Endometrium (tissue), 2 donors: ENCODE measurements around the gene SPDYE4.

ENCODE experiments used
- FAIRE-seq: peaks from 2 replicates; lab custom pipeline; 2012; peaks lifted over from hg19 to GRCh38; lab: Jason Lieb, UNC
- donor health status: control.
- donor health status: control.

The SPDYE4 gene

DNA sequence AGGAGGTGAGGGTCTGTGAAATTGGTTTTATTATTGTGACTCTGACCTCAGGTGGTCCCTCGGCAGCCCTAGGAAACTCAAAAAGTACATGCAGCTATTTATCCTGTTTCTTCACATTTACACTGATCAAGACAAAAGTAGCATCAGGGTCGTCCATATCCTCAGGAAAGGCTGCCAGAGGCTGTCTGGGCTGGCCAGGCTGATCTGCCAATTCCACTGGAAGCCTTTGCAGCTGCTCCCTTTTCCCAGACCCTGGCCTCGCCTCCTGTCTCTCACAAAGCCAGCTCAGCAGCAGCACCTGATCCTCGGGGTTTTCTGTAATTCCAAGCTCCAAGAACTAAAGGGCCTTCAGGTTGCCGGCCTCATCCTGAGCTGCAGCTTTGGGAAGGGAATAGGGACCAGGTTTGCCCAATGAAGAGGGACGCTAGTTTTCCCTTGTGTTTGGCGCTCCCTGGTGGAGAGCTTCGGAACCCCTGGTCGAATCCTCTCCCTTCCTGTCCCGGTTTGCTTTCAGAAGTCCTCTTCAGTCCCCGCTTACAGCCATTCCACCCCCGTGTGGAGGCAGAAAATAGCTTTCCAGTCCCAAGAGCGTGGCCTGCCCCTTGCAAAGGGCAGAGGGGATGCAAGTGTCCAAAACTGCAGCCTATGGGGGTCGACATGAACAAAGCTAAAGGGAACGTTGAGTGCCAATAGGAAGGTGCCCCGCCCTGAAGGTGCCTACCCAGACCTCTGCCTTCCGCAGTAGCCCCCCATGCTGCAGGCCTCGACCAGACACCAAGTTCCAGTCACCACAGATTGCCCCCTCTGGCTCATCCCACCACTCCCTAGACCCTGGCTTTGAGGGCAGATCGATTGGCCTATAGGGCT, 27.4 kb upstream of the SPDYE4 start:
- no peak for FAIRE-seq

GRCh38 chr17:8782176-8782575, 23.8 kb upstream of the SPDYE4 start:
- FAIRE-seq: no peak

DNA sequence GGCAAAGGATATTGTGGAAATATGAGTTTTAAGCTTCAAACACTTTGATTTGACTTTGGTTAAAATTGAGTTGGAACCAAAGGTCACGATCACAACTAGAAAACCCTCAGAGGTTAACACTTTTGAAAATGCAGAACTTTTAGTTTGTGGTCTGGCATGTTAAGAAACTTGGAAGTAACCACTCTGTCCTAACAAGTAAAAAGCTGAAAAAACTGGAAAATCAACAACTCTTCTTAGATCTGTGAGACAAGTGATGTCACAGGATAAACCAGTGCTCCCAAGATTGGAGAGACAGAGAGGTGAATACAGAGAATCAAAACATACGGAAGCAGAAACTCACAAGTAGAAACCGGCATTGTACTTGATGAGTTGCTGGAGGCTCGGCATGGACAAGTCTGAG, 23.4 kb upstream of the SPDYE4 start:
- FAIRE-seq: no peak

DNA sequence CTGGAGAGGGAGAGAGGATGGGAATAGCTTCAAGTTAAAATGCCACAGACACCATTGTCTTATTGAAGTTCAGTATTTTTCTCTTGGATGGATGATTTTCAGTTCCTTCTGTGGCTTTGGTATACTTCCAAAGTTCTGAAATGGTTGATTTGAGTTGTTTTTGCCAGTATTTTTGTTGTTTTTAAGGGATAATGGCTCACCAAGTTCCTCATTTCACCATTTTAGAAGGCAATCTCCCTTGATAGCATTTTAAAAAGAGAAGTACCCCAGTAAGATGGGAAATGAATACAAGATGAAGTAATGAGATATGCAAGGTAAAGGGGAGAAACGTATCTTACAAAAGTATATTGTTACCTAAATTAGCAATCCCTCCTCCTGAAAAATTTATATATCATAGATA, 18.5 kb upstream of the SPDYE4 start:
- FAIRE-seq: no peak

DNA sequence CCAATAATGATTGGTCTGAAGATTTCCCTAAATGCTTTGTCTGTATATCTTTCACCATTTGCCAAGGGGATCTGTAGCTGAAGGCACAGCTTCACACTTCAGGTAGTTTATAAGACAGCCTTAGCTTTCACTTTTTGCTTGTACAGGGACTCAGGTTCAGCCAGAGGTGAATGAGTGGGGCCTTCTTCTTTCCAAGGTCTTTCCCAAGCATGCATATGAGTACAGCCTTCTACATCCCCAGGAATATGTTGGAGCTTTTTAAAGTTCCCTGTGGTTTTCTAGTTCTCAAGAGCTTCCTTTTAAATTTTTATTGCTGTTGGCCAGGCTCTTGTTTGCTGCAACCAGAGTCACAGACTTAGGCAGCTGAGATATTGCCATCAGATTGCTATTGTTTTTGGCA, 17.9 kb upstream of the SPDYE4 start:
- no peak for FAIRE-seq

DNA sequence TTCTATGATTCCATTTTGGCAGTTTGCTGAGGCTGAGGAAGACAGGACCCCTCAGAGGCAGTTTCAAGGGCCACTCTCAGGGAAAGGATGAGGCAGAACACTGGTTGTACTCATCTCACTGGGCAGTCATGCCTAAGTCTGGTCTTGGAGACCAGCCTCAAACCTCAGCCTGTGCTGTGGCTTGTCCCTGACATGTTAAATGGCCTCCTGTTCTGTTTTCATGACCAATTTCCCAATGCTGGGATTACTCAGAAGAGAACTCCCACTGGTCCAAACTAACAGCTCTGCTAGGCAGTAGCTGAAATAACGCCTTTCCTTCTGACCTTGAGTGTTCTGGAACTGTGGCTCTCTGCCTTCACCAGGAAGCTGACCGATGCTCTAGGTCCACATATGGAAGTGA, 8.4 kb upstream of the SPDYE4 start:
- FAIRE-seq: no peak

- no peak for FAIRE-seq
Observed at GRCh38 chr17:8762012-8762411, 3.7 kb upstream of the SPDYE4 start.

DNA sequence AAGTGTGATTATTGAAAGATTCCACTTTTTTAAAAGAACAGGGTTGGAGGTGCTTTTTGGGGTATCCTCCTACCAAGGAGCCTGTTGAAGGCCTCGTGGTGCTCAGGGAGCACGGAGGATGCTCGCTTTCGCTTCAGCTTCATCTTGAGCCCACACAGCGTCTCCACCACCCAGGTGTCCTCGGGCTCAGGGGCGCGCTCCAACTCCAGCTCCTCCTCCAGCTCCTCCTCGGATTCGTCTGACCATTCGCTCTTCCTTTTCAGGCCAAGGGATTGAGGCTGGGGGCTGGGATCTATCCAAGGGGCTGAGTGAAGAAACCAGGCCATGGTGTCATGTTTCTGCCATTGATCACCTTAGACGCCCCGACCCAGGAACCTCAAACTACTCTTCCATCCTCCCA, 1.2 kb downstream of the SPDYE4 start:
- no peak for FAIRE-seq

- FAIRE-seq: no peak
Observed at GRCh38 chr17:8755590-8756255, 2.6 kb downstream of the SPDYE4 start.

DNA sequence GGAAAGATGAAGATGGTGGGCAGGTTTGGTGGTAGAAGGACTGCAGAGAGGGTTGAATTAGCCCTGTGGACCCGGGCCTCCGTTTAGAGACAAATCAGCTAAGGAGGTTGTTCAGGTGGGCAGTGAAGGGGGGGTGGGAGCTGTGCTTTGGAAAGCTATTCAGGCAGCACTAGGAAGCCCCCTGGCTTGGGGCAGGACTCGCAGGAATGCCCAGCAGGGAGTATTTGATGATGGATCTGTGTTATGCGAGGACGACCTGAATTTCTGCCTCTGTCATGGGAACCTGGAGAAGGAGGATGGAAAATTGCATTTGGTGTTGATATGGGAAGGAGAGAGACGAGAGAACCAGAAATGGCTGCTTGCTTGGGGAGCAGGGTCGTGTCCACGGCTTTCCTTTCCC, 3.5 kb downstream of the SPDYE4 start:
- no peak for FAIRE-seq

- no peak for FAIRE-seq
Observed at GRCh38 chr17:8753976-8754440, 4.3 kb downstream of the SPDYE4 start.

GRCh38 chr17:8753136-8753975, 5.0 kb downstream of the SPDYE4 start:
- no peak for FAIRE-seq

DNA sequence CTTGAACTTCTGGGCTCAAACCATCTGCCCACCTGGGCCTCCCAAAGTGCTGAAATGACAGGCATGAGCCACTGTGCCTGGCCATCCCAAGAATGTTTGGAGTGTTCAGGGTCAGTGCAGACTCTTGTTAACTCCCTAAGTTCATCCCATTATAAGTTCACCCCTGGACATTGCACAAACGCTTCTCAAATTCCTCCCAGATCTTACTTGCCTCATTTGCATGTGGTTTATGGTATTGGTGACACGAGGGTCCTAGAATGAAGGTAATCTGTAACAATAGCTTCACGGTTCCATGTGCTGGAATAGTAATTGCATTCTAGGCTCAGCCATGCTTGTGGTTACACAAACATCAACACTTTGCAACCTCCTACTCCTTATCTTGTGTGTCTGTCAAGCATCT, 8.7 kb downstream of the SPDYE4 start:
- no peak for FAIRE-seq

- FAIRE-seq: no peak
Observed at GRCh38 chr17:8747742-8748141, 10.6 kb downstream of the SPDYE4 start.

DNA sequence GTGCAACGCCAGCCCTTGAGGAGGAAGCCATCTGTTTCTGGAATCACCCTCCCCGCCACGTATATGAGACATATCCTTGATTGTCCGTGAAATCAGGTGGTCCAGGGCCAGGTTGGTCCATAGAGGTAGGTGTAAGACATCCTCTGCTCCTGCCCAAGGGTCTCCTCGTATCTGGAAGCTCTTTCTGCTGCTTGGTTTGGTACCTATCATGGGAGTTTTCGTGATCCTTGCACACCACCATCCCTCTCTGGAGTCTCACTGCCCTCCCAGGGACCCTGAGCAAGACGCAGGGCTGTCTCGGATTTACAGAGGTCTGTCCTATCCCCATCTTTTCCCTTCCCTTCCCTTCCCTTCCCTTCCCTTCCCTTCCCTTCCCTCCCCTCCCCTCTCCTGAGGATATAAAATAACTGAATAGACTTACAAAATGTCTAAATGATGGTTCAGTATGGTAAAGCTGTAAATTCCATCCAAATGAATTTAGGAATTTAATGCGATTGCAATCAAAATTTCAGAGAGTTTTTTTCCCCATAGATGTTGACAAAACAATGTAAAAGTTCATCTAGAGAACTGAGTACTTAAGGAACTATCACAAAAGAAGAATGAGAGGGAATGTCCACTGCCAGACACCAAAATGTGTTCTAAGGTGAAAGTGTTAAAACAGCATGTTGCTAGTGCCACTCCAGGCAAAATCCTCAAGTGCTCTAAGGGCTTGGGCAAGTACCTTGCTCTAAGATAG, 11.7 kb downstream of the SPDYE4 start:
- no peak for FAIRE-seq

GRCh38 chr17:8745586-8746500, 12.5 kb downstream of the SPDYE4 start:
- FAIRE-seq: no peak

GRCh38 chr17:8744086-8744785, 14.1 kb downstream of the SPDYE4 start:
- no peak for FAIRE-seq

- no peak for FAIRE-seq
Observed at GRCh38 chr17:8742819-8743218, 15.5 kb downstream of the SPDYE4 start.

GRCh38 chr17:8742274-8742673, 16.1 kb downstream of the SPDYE4 start:
- FAIRE-seq: no peak

DNA sequence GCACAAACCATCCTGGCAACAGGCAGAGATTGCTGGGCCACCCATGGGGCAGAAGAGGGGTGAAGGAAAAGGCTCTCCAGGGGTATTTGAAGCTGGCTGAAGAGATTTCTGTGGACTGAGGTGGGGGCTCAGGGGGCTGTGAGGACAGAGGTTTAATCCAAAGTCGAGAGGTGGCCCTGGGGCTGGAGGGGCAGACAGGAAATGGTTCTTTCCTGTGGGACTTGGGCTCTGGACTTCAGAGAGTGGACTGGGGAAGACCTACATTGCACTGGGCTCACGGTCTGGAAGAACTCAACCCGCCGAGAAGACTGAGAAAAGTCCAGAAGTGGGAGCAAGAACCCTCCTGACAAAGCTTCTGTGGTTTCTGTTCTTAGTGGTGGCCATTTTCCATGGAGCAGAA, 16.6 kb downstream of the SPDYE4 start:
- no peak for FAIRE-seq
